Stimulated activated CD8-positive, alpha-beta memory T cell treated with anti-CD3 and anti-CD28 coated beads, Interleukin-7, amount 100 ng/mL, for 1 hour (primary cell): ENCODE results near the gene SNX27.

Experiments
- DNase-seq, 2 donors: peaks; one replicate each; pipeline ENCODE4 v3.0.0-alpha.2; 2020; ENCODE audit warnings: low read depth in 2 of 2

The SNX27 gene

DNA sequence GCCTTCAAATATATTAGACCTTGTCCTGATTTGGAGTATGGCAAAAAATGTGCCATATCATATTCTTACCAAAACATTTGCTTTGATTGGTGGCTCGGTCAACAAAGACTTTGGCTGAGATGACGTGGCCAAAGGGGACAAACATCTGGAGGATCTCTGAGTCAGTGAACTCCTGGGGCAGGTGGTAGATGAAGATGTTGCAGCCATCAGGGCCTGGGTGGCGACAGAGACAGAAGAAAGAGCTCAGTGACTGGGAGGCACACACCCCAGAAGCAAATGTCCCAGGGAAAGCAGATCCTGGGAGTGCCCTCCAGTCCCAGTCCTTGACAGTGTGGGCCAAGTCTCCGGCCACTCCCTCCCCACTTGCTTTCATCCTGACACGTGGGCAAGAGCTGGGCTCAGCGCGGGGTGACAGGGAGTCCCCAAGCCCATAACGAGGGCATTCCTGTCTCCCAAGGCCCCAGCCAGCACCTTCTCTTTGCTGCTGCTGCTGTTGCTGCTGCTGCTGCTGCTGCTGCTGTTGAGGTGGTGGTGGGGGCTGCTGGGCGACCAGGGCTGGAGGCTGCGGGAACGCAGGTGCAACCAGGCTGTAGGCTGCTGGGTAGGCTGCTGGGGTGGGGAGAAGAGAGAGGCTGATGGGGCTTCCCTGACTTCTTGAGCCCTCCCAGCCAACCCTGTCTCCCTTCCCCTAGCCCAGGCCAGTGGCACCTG is 94.1 kb downstream of the SNX27 start:
- no peak for DNase-seq

DNA sequence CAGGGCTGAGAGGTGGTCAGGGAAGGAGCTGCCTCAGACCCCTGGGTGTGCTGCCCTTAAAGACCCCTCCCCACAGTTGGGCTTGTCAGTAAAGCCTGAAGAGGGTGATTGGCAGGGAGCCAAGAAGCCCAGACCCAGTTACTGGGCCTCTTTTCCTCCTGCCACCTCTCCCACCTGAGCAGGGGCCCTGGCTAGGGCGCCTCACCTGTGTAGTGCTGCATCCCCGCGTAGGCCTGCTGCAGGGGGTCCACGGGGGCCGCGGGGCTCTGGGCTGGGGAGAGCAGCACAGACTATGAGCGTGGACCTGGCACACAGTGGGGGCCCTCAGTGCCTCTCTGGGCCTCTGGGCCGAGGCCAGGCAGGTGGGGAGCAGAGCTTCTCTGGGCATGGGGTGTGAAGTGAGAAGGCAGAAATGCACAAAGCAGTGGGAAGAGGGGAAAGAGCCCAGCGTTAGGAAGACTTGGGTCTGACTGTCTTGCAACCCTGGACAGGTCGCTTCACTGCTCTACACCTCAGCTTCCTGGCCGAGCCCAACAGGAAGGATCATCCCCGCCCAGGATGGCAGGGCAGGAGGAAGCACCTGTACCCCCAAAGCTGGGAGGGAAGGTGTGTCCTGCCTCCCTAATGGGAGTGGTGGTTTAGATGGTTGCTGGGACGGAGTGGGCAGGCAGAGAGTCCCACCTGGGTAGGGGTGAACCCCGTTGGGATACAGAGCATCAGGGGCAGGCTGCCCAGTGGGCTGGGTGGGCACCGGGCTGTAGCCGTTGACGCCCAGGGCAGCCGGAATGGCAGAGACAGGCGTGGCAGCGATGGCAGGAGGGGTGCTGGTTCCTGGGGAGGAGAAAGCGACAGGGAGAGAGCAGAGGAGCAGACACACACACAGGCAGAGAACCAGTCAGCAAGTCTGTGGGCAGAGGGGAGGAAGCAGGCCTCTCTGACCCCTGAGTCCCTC is 94.9 kb downstream of the SNX27 start:
- no peak for DNase-seq

DNA sequence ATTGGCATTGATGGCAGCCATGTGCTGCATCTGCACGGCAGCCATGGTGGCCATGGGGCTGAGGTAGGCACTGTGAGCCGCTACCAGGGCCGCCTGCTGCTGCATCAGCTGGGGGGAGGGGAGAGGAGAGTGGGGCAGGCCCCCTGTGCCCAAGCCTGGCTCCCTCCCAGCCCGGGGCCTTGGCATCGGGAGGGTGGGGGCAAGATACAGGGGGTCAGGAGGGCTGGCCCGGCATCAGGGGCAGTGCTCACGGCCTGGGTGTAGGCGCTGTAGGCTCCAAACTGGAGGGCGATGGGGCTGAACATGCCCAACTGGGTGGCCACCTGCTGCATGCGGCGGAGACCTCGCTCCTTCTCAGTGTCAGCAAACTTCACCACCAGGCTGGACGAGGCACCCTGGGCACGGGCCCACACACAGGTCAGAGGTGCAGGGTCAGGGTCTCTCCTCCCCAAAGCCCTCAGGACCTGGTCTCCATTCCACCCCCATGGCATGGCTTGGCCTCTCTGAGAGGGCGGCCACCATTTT is 95.8 kb downstream of the SNX27 start:
- DNase-seq = no peak

DNA sequence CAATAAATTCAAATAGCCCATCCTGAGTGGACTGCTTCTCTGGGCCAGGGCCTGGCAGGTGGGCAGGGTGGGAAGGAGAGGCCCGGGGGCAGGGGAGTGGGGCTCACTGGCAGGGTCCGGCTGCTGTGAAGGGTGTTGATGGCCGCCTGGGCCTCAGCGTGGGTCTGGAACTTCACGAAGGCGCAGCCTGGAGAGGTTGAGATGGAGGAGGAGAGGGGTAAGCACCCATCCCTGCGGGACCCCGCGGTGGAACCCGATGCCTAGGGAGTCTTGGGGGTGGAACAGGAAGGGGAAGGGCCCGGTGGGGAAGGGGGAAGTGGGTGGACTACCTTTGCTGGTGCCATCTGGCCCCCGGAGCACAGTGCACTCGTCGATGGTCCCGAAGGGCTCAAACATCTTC is 97.0 kb downstream of the SNX27 start:
- DNase-seq = no peak

DNA sequence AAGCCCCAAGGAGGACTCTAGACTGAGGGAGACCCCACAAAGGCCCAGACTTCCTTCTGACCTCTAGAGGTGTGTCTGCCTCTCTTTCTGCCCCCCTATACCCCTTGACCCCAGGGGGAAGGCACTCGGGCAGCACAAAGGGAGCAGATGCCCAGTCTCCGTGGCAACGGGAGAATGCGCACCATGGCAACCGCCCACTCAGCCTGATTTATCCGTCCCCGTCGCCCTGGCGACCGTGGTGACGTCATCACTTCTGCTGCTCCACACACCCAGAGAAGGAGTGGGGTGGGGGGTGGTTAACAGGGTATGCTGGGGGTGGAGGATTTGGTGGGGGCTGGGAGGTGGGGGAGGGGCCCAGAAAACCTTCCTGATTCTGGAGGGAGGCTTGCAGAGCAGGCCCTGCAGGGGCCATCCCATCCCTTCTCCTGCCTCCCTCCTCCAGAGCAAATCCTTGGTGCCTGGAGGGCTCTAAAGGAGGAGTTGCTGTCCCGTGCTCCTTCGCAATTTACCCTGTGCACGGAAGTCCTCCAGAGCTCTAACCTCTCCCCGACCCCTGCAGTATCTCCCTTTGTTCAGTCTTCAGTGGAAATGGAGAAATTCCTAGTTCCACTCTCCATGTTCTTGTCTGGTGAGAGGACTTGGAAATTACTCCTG is 98.5 kb downstream of the SNX27 start:
- DNase-seq = no peak

DNA sequence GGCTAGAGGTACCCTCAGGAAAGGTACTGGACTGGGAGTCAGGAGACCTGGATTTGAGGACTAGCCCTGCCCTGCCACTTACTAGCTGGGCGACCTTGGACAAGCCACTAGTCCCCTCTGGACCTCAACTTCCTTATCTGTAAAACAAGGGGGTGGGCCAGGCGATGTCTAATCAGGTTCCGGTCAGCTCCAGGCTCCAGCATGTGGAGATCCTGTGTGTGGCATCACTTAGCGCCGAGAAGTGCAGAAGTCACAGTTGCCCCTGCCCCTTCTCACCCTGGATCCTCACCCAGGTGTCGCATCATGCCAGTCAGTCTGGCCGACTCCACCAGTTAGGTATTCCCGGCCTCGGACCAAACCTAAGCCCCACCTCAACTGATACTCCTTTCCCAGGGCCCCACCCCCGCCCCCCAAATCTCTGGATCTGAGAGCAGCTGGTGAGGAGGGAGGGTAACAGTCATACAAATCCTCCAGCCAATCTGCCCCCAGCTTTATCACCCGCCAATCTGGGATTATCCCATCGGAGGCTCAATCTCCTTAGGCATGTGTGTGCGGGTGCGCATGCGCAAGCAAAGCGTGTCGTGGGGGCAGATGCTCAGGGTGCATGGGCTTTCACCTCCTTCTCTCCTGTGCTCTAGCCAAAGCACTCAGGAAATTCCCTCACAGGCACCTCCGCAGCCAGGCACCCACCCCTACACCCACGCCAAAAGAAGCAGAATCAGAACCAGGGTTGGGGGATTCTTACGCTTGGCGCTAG is 99.4 kb downstream of the SNX27 start:
- DNase-seq = no peak

DNA sequence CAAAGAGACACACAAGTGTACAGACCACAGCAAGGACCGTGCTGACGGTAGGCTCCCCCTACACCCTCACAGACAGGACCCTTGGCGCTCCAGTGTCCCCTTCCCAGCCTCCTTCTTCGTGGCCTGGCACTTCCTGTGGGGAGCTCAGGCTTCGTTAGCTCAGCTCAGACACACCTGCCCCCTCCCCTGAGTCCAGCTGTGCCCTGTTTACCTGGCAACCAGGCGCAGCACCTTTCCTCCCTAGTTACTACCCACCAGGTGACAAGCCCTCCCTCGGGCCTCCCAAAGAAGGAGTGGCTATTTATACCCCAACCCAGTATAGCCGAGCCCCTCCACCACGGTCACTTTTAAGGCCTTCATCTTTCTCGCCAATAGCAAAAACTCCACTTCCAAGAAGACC is 100.1 kb downstream of the SNX27 start:
- no peak for DNase-seq

DNA sequence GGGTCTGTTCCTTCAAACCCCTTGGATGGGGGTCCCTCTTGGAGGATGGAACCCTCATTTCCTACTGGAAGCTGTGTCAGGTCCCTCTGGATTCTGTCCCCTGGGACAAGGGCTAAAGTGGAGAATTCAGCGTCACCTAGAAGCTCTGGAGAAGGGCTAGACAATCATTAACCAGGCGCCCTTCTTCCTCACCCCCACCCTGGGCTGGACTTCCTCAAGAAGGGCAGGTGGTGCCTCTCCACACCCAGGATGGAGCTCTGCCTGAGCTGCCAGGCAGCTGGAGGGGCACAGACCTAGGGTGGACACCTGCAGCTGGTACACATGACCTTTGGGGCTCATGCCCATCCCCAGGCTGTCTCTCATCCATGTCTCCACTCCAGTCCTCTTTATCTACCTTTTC is 101.2 kb downstream of the SNX27 start:
- no peak for DNase-seq

DNA sequence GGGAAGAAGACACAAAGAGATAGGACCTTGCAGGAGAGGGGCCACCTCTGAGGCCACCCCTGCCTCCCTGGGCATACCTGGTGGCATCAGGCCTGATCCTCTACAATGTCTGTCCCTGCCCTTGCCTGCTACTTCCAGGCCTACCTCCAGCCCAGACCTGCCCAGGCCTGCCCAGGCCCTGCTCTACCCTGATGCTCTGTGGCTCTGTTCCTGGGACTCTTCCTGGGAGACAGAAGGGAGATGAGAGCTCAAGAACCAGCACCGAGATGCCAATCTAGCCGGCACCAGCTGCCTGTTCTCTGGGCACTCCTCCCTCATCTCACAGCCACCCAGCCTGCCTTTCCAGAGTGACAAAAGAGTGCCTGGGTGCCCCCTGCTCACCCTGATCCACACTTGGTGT is 102.0 kb downstream of the SNX27 start:
- DNase-seq = no peak

DNA sequence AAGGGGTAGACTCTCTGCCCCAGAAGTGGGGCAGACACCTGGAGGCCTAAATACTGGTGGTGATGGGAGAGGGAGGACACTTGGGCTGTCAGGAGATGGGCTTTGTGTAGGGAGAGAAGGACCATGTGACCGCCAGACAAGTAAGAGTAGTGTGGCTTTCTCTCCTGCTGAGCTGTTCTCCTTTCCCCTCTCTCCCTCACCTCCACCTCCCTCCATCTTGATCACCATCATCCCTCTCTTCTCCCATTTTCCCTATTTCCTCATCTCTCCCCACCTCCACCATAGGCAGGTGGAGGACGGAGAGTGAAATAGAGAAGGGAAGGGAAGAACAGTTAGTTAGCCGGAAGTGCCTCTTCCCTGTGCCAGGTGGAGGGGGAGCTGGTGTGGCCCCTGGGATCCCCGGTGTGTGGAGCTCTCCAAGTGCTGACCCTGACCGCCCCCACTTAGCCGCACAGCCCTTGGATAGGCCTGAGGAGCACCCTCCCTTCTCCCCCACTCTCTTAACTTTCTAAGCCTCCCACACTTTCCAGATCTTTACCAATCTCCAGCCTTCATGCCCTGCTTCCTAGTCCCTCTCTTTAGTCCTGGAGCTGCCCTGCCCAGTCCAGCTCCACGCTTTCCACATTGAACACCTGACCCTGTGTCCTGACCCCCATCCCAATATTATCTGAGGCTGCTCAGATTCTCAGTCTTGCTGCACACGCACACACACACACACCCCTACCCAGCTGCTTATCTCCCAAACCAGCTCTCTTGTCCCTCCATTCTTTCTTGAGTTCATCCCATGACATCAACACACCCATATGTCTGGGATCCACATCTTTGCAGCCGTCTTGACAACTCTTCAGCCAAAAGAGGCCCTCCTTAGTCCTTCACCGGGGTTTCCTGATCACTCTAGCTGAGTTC is 103.2 kb downstream of the SNX27 start:
- no peak for DNase-seq

DNA sequence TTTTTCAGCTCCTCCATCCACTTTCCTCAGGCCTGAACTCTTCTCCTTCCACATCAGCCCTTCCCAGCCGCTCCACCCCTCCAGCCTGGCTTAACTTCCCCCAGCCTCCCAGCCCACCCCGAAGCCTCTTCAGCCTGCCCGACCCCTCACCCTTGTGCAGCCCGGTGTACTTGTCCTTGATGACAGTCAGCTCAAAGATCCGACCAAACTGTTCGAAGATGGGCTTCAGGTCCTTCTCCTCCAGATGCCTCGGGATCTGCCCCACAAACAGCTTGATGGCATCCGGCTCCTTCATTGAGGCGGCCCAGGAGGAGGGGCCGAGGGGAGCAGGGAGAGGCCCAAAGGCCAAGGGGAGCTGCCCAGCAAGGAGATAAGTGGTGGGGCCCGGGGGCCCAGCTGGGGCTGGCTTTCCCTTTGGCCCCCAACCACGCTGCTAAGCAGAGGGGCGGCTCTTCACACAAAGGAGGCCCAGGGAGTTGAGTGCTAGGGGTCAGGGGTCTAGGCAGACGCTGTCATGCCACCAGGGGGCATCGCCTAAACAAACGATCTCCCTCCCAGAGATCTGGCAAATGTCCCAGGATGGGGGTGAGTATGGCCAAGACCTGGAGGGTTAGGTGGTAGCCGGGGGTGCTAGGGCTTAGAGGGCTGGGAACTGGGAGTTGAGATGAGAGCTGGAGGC is 104.0 kb downstream of the SNX27 start:
- no peak for DNase-seq

DNA sequence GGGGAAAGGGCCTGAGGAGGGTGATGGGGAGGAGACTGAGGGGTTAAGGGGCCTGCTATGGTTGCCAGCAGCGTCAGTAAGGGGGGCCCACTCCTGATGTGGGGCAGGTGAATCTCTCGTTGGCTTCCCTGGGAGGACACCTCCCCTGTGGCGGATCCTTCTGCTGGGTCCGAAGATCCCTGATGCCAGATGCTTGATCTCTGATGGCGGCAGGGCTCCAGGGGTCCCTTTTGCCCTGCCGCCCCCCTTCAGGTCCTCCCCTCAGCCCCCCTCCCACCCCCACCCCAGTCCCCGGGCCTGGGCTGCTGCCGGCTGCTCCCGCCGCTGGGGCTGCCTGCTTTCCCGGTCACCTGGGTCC is 104.5 kb downstream of the SNX27 start:
- no peak for DNase-seq

DNA sequence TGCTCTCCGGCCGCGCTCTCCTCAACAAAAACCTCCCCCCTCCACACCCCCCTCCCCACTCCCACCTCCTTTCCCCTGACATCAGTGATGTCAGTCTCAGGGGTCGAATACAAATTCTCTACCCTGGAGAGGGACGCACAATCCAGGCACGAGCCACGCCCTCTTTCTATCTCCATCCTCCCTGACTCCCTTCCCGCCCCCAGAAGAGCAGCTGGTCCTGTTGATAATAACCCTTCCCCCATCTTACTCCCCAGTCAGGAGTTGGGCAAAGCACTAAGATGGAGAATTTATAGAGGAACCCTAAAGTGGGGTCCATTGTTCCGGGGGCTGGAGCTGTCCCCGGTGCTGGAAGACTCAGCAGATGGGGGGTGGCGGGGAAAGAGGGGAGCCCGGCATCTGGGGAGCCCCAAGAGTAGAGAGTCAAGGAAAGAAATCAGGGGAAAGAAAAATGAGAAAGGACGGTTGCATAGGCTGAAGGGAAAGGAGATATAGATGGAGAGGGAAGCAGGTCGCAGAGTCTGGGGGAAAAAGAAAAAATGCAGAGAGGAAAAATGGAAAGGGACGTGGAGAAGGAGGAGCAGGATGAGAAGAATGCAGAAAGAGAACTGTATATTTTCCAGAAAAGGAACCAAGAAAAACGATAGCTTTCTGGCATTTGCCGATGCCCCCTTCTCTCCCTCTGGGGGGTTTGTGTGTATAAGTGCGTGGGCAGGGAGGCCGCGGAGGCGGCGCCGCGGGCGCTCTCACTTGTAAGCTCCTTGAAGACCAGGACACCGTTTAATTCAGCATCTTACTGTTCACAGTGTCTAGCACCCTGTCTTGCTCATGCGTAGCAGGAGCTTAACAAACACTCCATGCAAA is 105.2 kb downstream of the SNX27 start, which contains the start of gene CELF3:
Gene CELF3, minus strand, starts transcription at position 33 of the 861 bp plus-strand sequence. CDS start 783 bp downstream, outside the sequence.
- DNase-seq = no peak

DNA sequence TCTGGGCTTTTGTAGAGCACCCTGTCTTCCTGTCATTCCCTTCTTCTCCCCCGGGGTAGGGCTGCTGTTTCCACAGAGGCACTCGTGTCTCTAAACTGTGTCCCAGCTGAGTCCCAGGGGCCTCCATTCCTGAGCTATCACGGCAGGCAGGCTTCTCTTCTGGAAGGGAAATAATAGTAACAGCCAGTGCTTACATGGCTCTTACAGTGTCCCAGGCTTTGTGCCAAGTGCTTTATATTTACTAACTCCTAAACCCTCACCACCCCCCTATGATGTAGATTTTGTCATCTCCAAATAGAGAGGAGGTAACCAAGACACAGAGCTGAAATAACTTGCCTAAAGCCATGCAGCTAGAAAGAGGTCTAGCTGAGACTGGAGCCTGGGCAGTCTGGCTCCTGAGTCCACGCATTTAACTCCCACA is 106.2 kb downstream of the SNX27 start:
- no peak for DNase-seq

DNA sequence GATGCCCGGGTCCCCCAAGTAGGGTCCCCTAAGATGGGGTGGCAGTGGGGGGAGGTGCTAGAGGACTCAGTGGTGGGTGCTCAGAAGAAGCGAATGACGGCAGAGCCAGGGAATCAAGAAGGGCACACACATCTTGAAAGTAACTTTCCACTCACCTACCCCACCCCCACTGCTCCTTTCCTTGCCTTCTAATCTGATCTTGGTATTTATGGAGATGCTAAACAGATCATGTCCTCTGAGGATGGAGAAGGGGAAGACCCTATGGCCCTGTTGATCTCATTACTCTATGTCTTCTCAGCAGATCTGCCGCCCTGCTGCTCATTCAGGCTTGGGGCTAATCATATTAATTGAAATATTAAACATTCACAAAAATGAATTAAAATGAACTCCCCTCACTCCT is 106.8 kb downstream of the SNX27 start:
- DNase-seq = no peak

DNA sequence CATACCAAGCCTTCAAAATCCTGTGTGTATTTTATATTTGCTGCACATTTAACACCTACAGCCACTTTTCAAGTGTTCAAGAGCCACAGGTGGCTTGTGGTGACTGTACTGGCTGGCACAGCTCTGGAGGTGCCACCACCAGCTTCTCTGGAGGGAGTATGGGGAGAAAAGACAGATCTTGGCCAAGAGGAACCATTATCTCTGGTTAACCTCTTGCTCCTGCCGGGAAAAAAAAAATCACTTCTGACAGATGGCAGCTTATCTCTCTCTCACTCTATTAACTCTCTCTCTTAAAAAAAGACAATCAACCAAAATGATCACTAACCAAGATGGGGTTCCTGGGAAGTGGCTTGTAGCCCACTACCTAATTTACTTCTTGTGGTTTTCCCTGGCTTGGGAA is 108.3 kb downstream of the SNX27 start:
- DNase-seq = no peak

DNA sequence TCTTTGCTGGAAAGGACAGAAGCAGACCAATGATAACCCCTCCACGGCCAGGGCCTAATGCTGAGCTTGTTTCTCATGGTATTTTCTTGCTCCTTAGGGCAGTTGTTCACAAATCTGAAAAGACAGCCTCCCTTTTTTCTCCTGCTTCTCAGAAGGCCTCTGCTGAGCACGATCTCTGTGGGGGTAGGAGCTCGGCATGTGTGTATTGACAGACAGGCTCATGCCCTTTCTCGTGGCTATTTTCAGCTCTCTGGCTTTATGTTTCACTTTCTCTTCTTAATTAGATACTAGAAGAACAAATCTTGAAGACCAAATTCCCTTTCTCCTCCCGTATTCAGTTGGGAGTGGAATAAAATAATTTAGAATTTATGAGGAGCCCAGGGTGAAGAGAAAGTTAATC is 108.7 kb downstream of the SNX27 start:
- DNase-seq = no peak

DNA sequence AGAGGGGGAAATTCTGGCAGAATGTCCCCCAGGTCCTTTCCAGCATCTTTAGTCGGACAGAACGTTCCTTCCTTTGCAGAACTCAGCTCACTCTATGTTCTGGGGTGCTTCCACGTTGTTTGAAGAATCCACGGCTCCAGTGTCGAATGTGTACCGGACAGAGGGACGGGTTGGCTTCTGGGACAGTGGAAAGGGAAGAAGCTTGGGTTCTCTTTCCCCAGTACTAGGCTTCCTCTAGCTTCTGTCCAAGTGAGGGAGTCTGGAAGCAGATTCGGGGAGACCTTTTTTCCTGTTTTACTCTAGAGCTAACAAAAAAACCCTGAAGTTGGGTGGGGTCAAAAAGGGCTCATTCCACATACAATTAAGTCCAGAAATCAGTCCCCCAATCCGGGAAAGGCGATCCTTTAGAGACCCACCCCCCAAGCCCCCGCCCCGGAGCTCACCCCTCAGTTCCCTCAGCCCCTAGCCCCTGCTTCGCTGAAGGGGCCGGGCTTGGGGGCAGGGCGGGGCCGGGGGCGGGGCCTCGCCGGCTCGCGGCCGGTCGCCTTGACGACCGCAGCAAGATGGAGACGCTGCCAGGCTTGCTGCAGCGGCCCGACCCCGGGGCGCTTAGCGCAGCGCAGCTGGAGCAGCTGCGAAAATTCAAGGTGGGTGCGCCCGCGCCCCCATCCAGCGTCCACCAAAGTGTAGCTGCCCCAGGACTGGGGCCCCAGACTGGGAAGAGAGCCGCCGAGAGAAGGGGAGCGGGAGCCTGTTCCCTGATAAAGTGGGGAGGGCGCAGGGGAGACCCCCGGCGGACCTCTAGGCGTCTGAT is 109.3 kb downstream of the SNX27 start, which contains the start of gene RIIAD1:
Gene RIIAD1, plus strand, starts transcription at position 549 of the 814 bp plus-strand sequence. Its CDS starts 15 bp downstream, at position 564.
- peak in 1 of 2 donors; percentile 13 for DNase-seq
